Tracheal epithelial cell (primary cell): ENCODE results near the gene CDH1. TPM values are rescaled to one million over a fixed set of nuclear protein-coding genes. Genes with fewer than 3 reads are reported as not detected.

Experiments used
- total RNA-seq: library from RNA; depleted of rRNA; stranded (reverse); fragments of >200 nt; gene quantifications from 2 replicates; pipeline ENCODE4 v1.2.1, GENCODE V29; 2014

Gene CDH1
- total RNA-seq = 214 and 251 TPM in 2 replicates

DNA sequence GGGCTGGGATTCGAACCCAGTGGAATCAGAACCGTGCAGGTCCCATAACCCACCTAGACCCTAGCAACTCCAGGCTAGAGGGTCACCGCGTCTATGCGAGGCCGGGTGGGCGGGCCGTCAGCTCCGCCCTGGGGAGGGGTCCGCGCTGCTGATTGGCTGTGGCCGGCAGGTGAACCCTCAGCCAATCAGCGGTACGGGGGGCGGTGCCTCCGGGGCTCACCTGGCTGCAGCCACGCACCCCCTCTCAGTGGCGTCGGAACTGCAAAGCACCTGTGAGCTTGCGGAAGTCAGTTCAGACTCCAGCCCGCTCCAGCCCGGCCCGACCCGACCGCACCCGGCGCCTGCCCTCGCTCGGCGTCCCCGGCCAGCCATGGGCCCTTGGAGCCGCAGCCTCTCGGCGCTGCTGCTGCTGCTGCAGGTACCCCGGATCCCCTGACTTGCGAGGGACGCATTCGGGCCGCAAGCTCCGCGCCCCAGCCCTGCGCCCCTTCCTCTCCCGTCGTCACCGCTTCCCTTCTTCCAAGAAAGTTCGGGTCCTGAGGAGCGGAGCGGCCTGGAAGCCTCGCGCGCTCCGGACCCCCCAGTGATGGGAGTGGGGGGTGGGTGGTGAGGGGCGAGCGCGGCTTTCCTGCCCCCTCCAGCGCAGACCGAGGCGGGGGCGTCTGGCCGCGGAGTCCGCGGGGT is at the start of gene CDH1:
TSS of gene CDH1 (plus strand) at position 247 of the 684 bp plus-strand sequence. CDS start at position 371, 124 bp downstream.

GRCh38 chr16:68843482-68844210 is 106.6 kb downstream of the CDH1 start, which contains the start of gene TANGO6:
TANGO6 (plus strand) TSS chr16:68843531; CDS start chr16:68843618, 87 bp downstream.

Other genes starting within 250 kb of the CDH1 start
- 29.6 and 40.5 TPM in 2 replicates for gene ZFP90, start 198.0 kb upstream of the CDH1 start, total RNA-seq
- gene CDH3, start 92.0 kb upstream of the CDH1 start, total RNA-seq = 536 and 1,334 TPM in 2 replicates
- gene TANGO6, start 106.2 kb downstream of the CDH1 start, total RNA-seq = 11.7 and 14.2 TPM in 2 replicates